ENCODE results near the gene PRND. TPM values are rescaled to one million over a fixed set of nuclear protein-coding genes. Genes with fewer than 3 reads are reported as not detected.

The PRND gene
- total RNA-seq (2014; rRNA removed; shearing (Covaris generic)) = not detected in 2 replicates
- polyA plus RNA-seq (2015; cell fraction: cytosol; rRNA removed) = not detected in 2 replicates
- polyA plus RNA-seq (2015; cell fraction: nucleus; rRNA removed) = not detected in 2 replicates

- DNase-seq (ENCODE audit: low read depth, low spot score) = no peak
- in situ Hi-C loops (cut with HindIII; ENCODE audit: low pct_unique_long_range_greater_than_20kb, low sequenced_read_pairs) = no loop called here
These were observed at the start of gene PRND for GRCh38 chr20:4721719-4722118. TSS of gene PRND (plus strand) at chr20:4721909. CDS start at chr20:4724552, 2,643 bp downstream.

- in situ Hi-C loops (cut with HindIII; ENCODE audit: low pct_unique_long_range_greater_than_20kb, low sequenced_read_pairs) = no loop called here
- no peak for DNase-seq (ENCODE audit: low read depth, low spot score)
These were observed 48.8 kb upstream of the PRND start for GRCh38 chr20:4672948-4673347.

GRCh38 chr20:4673371-4674001 is 48.2 kb upstream of the PRND start:
- in situ Hi-C loops (cut with HindIII; ENCODE audit: low pct_unique_long_range_greater_than_20kb, low sequenced_read_pairs) = no loop called here
- no peak for DNase-seq (ENCODE audit: low read depth, low spot score)

- in situ Hi-C loops (cut with HindIII; ENCODE audit: low pct_unique_long_range_greater_than_20kb, low sequenced_read_pairs) = no loop called here
- DNase-seq (ENCODE audit: low read depth, low spot score) = no peak
These were observed 47.0 kb upstream of the PRND start for GRCh38 chr20:4674672-4675071.

GRCh38 chr20:4677846-4678245 is 43.9 kb upstream of the PRND start:
- no peak for DNase-seq (ENCODE audit: low read depth, low spot score)
- in situ Hi-C loops (cut with HindIII; ENCODE audit: low pct_unique_long_range_greater_than_20kb, low sequenced_read_pairs) = no loop called here

GRCh38 chr20:4681401-4681800 is 40.3 kb upstream of the PRND start:
- in situ Hi-C loops (cut with HindIII; ENCODE audit: low pct_unique_long_range_greater_than_20kb, low sequenced_read_pairs) = no loop called here
- DNase-seq (ENCODE audit: low read depth, low spot score) = no peak

GRCh38 chr20:4681991-4682401 is 39.7 kb upstream of the PRND start:
- in situ Hi-C loops (cut with HindIII; ENCODE audit: low pct_unique_long_range_greater_than_20kb, low sequenced_read_pairs) = no loop called here
- no peak for DNase-seq (ENCODE audit: low read depth, low spot score)

GRCh38 chr20:4682682-4683081 is 39.0 kb upstream of the PRND start:
- no peak for DNase-seq (ENCODE audit: low read depth, low spot score)
- in situ Hi-C loops (cut with HindIII; ENCODE audit: low pct_unique_long_range_greater_than_20kb, low sequenced_read_pairs) = no loop called here

GRCh38 chr20:4683261-4683660 is 38.4 kb upstream of the PRND start:
- in situ Hi-C loops (cut with HindIII; ENCODE audit: low pct_unique_long_range_greater_than_20kb, low sequenced_read_pairs) = no loop called here
- DNase-seq (ENCODE audit: low read depth, low spot score) = no peak

GRCh38 chr20:4684837-4685413 is 36.8 kb upstream of the PRND start:
- in situ Hi-C loops (cut with HindIII; ENCODE audit: low pct_unique_long_range_greater_than_20kb, low sequenced_read_pairs) = no loop called here
- no peak for DNase-seq (ENCODE audit: low read depth, low spot score)

- in situ Hi-C loops (cut with HindIII; ENCODE audit: low pct_unique_long_range_greater_than_20kb, low sequenced_read_pairs) = no loop called here
- DNase-seq (ENCODE audit: low read depth, low spot score) = no peak
These were observed 35.8 kb upstream of the PRND start for GRCh38 chr20:4685923-4686221.

GRCh38 chr20:4688305-4688704 is 33.4 kb upstream of the PRND start:
- in situ Hi-C loops (cut with HindIII; ENCODE audit: low pct_unique_long_range_greater_than_20kb, low sequenced_read_pairs) = no loop called here

GRCh38 chr20:4689220-4689619 is 32.5 kb upstream of the PRND start:
- DNase-seq (ENCODE audit: low read depth, low spot score) = no peak
- in situ Hi-C loops (cut with HindIII; ENCODE audit: low pct_unique_long_range_greater_than_20kb, low sequenced_read_pairs) = no loop called here

More at GRCh38 chr20:4688305-4688704, 33.4 kb upstream of the PRND start:
- DNase-seq (ENCODE audit: low read depth, low spot score) = no peak

- DNase-seq (ENCODE audit: low read depth, low spot score) = no peak
- in situ Hi-C loops (cut with HindIII; ENCODE audit: low pct_unique_long_range_greater_than_20kb, low sequenced_read_pairs) = no loop called here
These were observed 30.0 kb upstream of the PRND start for GRCh38 chr20:4691753-4692152.

GRCh38 chr20:4694076-4694475 is 27.6 kb upstream of the PRND start:
- no peak for DNase-seq (ENCODE audit: low read depth, low spot score)
- in situ Hi-C loops (cut with HindIII; ENCODE audit: low pct_unique_long_range_greater_than_20kb, low sequenced_read_pairs) = no loop called here

GRCh38 chr20:4697189-4697830 is 24.4 kb upstream of the PRND start:
- in situ Hi-C loops (cut with HindIII; ENCODE audit: low pct_unique_long_range_greater_than_20kb, low sequenced_read_pairs) = no loop called here
- no peak for DNase-seq (ENCODE audit: low read depth, low spot score)

- in situ Hi-C loops (cut with HindIII; ENCODE audit: low pct_unique_long_range_greater_than_20kb, low sequenced_read_pairs) = no loop called here
- DNase-seq (ENCODE audit: low read depth, low spot score) = no peak
These were observed 23.9 kb upstream of the PRND start for GRCh38 chr20:4697831-4698221.

- in situ Hi-C loops (cut with HindIII; ENCODE audit: low pct_unique_long_range_greater_than_20kb, low sequenced_read_pairs) = no loop called here
- no peak for DNase-seq (ENCODE audit: low read depth, low spot score)
These were observed 22.5 kb upstream of the PRND start for GRCh38 chr20:4699216-4699615.

GRCh38 chr20:4699957-4700356 is 21.8 kb upstream of the PRND start:
- in situ Hi-C loops (cut with HindIII; ENCODE audit: low pct_unique_long_range_greater_than_20kb, low sequenced_read_pairs) = no loop called here
- no peak for DNase-seq (ENCODE audit: low read depth, low spot score)
